ENCODE measurements around the gene PPP4R4.
"Not testable (repeated sequence)": the region's sequence is repeated elsewhere in the genome, so short reads cannot be mapped to it uniquely, and the experiment has no call there.

The PPP4R4 gene

GRCh38 chr14:94144765-94145164 is 29.4 kb upstream of the PPP4R4 start:
- DNase-seq: no peak

- DNase-seq: no peak
Observed at GRCh38 chr14:94145902-94146527, 28.1 kb upstream of the PPP4R4 start.

- no peak for DNase-seq
Observed at GRCh38 chr14:94152676-94153075, 21.4 kb upstream of the PPP4R4 start.

GRCh38 chr14:94153750-94154342 is 20.3 kb upstream of the PPP4R4 start:
- DNase-seq: no peak

- DNase-seq: not testable (repeated sequence)
Observed at GRCh38 chr14:94156143-94156542, 18.0 kb upstream of the PPP4R4 start.

- DNase-seq: no peak
Observed at GRCh38 chr14:94157197-94157596, 16.9 kb upstream of the PPP4R4 start.

GRCh38 chr14:94158239-94158883 is 15.8 kb upstream of the PPP4R4 start:
- no peak for DNase-seq

GRCh38 chr14:94161058-94161457 is 13.1 kb upstream of the PPP4R4 start:
- DNase-seq: no peak

GRCh38 chr14:94161981-94162380 is 12.1 kb upstream of the PPP4R4 start:
- no peak for DNase-seq

- no peak for DNase-seq
Observed at GRCh38 chr14:94162466-94162865, 11.7 kb upstream of the PPP4R4 start.

- DNase-seq: no peak
Observed at GRCh38 chr14:94163796-94164195, 10.3 kb upstream of the PPP4R4 start.

GRCh38 chr14:94164685-94165431 is 9.3 kb upstream of the PPP4R4 start:
- no peak for DNase-seq

GRCh38 chr14:94165744-94166143 is 8.4 kb upstream of the PPP4R4 start:
- no peak for DNase-seq

- DNase-seq: no peak
Observed at GRCh38 chr14:94170136-94170535, 4.0 kb upstream of the PPP4R4 start.

- DNase-seq: no peak
Observed at GRCh38 chr14:94171208-94171607, 2.9 kb upstream of the PPP4R4 start.

GRCh38 chr14:94172545-94172944 is 1.6 kb upstream of the PPP4R4 start:
- DNase-seq: no peak

- DNase-seq: no peak
Observed at GRCh38 chr14:94173471-94173884, 644 bp upstream of the PPP4R4 start.

- DNase-seq: no peak
Observed at GRCh38 chr14:94174604-94175010, 485 bp downstream of the PPP4R4 start.

GRCh38 chr14:94175011-94175745 is 1.1 kb downstream of the PPP4R4 start:
- no peak for DNase-seq

- no peak for DNase-seq
Observed at GRCh38 chr14:94175747-94176146, 1.6 kb downstream of the PPP4R4 start.

- no peak for DNase-seq
Observed at GRCh38 chr14:94176808-94177207, 2.7 kb downstream of the PPP4R4 start.

- DNase-seq: no peak
Observed at GRCh38 chr14:94177806-94178205, 3.7 kb downstream of the PPP4R4 start.

- no peak for DNase-seq
Observed at GRCh38 chr14:94179244-94179643, 5.1 kb downstream of the PPP4R4 start.
